Endothelial cell of umbilical vein (primary cell): Measurements from ENCODE around the gene ZNF438. TPM values are rescaled to one million over a fixed set of nuclear protein-coding genes. Genes with fewer than 3 reads are reported as not detected.

Source experiments
- BruUV-seq: library from RNA; stranded (reverse); fragments of 400-500 nt; replicated peaks from 2 replicates; lab custom pipeline; 2021; lab: Mats Ljungman, UMichigan
- CTCF ChIA-PET: fragments of 300-600, 350-600 bp; sonication (Branson Sonifier 250); formaldehyde crosslinking; loops from one replicate; lab custom pipeline; 2021; ENCODE audit warnings: antibody characterized with exemption, inconsistent platforms; lab: Charles Lee
- POLR2A ChIA-PET: fragments of 300-600, 350-600 bp; sonication (Branson Sonifier 250); formaldehyde crosslinking; loops from one replicate; lab custom pipeline; 2021; ENCODE audit warnings: antibody characterized with exemption, inconsistent platforms; lab: Charles Lee
- DNase-seq: peaks from one replicate; pipeline ENCODE4 v3.0.0-alpha.2; 2011; ENCODE audit warnings: low read depth, low spot score
- FAIRE-seq: peaks from 2 replicates; lab custom pipeline; 2011; peaks lifted over from hg19 to GRCh38; lab: Jason Lieb, UNC
- H2AFZ ChIP-seq: 2 replicates; pipeline ENCODE4 v1.6.0; 2012; ENCODE audit warnings: low read depth, low read length, control low read depth, inconsistent platforms
- H3K27ac ChIP-seq: 2 replicates; pipeline ENCODE4 v1.5.1; 2011; ENCODE audit warnings: low read depth, mild to moderate bottlenecking, control low read depth, low read length, moderate library complexity; ENCODE audit not compliant: insufficient read depth
- H3K27me3 ChIP-seq, 2 experiments: 2 replicates each; pipeline versions ENCODE4 v1.6.0 to v1.6.1; 2011; ENCODE audit warnings: low read length in 2 of 2, mixed read lengths in 1 of 2; ENCODE audit not compliant: control insufficient read depth in 2 of 2, insufficient read depth in 2 of 2
- H3K36me3 ChIP-seq, 2 experiments: 2 replicates in 1 of 2; 3 replicates in 1 of 2; pipeline ENCODE4 v1.5.1; 2011; ENCODE audit warnings: low read length in 2 of 2, mild to moderate bottlenecking in 1 of 2, moderate library complexity in 1 of 2; ENCODE audit not compliant: control insufficient read depth in 2 of 2, insufficient read depth in 2 of 2; ENCODE audit errors: extremely low read depth in 1 of 2
- H3K4me1 ChIP-seq: 3 replicates; pipeline ENCODE4 v1.5.1; 2011; ENCODE audit warnings: mild to moderate bottlenecking, low read length; ENCODE audit not compliant: control insufficient read depth, insufficient read depth; ENCODE audit errors: extremely low read depth
- H3K4me2 ChIP-seq: 2 replicates; pipeline ENCODE4 v1.6.1; 2011; ENCODE audit warnings: low read length, control low read depth, mixed read lengths; ENCODE audit not compliant: insufficient read depth
- H3K4me3 ChIP-seq, 3 experiments: fragments of 200-600 bp in 1 of 3; sonication (generic), shearing (Covaris generic) in 1 of 3; replicated peaks in 1 of 3; 2 replicates each; pipeline ENCODE4 v1.5.1; 2011 to 2016; ENCODE audit warnings: control low read depth in 3 of 3, low read length in 3 of 3, mild to moderate bottlenecking in 2 of 3, inconsistent platforms in 1 of 3, low read depth in 1 of 3, moderate library complexity in 1 of 3; ENCODE audit not compliant: insufficient read depth in 1 of 3
- H3K79me2 ChIP-seq: 2 replicates; pipeline ENCODE4 v1.6.0; 2012; ENCODE audit warnings: low read length, inconsistent platforms; ENCODE audit not compliant: control insufficient read depth, insufficient read depth
- H3K9ac ChIP-seq: replicated peaks from 2 replicates; pipeline ENCODE3; 2011; ENCODE audit warnings: low read length, control low read depth; ENCODE audit not compliant: insufficient read depth; ENCODE audit errors: extremely low read depth
- H3K9me1 ChIP-seq: replicated peaks from 3 replicates; pipeline ENCODE4 v1.6.0; 2011; ENCODE audit warnings: mild to moderate bottlenecking, low read length; ENCODE audit not compliant: control insufficient read depth, insufficient read depth; ENCODE audit errors: extremely low read depth
- H3K9me3 ChIP-seq: replicated peaks from 2 replicates; pipeline ENCODE4 v1.5.1; 2012; ENCODE audit warnings: low read length, inconsistent platforms; ENCODE audit not compliant: control insufficient read depth, insufficient read depth
- H4K20me1 ChIP-seq: replicated peaks from 2 replicates; pipeline ENCODE3; 2011; ENCODE audit warnings: mild to moderate bottlenecking, low read length; ENCODE audit not compliant: control insufficient read depth, insufficient read depth; ENCODE audit errors: extremely low read depth
- CTCF ChIP-seq, 2 donors: IDR thresholded peaks; 1 replicate in 1 of 2; 2 replicates in 1 of 2; pipeline ENCODE4 v1.5.1; 2011; ENCODE audit warnings: low read length in 2 of 2, mild to moderate bottlenecking in 2 of 2, moderate library complexity in 2 of 2, control low read depth in 1 of 2, inconsistent platforms in 1 of 2, low read depth in 1 of 2; ENCODE audit not compliant: insufficient read depth in 1 of 2; ENCODE audit errors: extremely low read depth in 1 of 2
- EZH2 ChIP-seq: IDR thresholded peaks from 2 replicates; pipeline ENCODE4 v1.6.1; 2012; ENCODE audit warnings: borderline replicate concordance, low read depth, mild to moderate bottlenecking, moderate library complexity, low read length, inconsistent platforms; ENCODE audit not compliant: severe bottlenecking
- FOS ChIP-seq: IDR thresholded peaks from 2 replicates; pipeline ENCODE4 v1.6.1; 2011; ENCODE audit warnings: mild to moderate bottlenecking, low read length, moderate library complexity, borderline replicate concordance; ENCODE audit not compliant: insufficient read depth
- GATA2 ChIP-seq: IDR thresholded peaks from 2 replicates; pipeline ENCODE4 v1.7.0; 2011; ENCODE audit warnings: low read depth, mild to moderate bottlenecking, moderate library complexity, mixed read lengths, low read length; ENCODE audit not compliant: insufficient read length, insufficient read depth
- JUN ChIP-seq: IDR thresholded peaks from 2 replicates; pipeline ENCODE4 v1.6.1; 2011; ENCODE audit warnings: borderline replicate concordance, low read depth; ENCODE audit not compliant: insufficient read length, insufficient read depth
- POLR2AphosphoS5 ChIP-seq: IDR thresholded peaks from 2 replicates; pipeline ENCODE4 v1.6.1; 2012; ENCODE audit warnings: low read depth, mild to moderate bottlenecking, control low read depth, low read length, moderate library complexity; ENCODE audit not compliant: insufficient read depth
- dilution Hi-C: fragments of 300-500 bp; cut with MboI; formaldehyde crosslinking; loops from one replicate; pipeline ENCODE4 v1.15.0; 2019; ENCODE audit warnings: low sequenced_read_pairs; ENCODE audit not compliant: extremely low pct_ligation_motif_present
- intact Hi-C: fragments of 100-400 bp; cut with micrococcal nuclease; formaldehyde crosslinking; loops from one replicate; pipeline ENCODE4 v1.10.0; 2022
- polyA plus RNA-seq, 4 experiments: library from polyadenylated mRNA; depleted of rRNA in 3 of 4; stranded (reverse) in 3 of 4; unstranded in 1 of 4; fragments of >200 nt; gene quantifications; 2 replicates each; pipeline versions ENCODE4 v1.2.1 to v1.2.3, GENCODE V29; 2011 to 2012; ENCODE audit warnings: missing spikeins in 1 of 4
- total RNA-seq: library from RNA; stranded (reverse); gene quantifications from 2 replicates; pipeline ENCODE4 v1.2.3, GENCODE V29; 2021

Gene ZNF438
- total and polyA plus RNA-seq, 2 donors (not counting 3 experiments of a cell fraction or from before 2014, with no cell fraction given), result 7.2 to 15.1 TPM

GRCh38 chr10:30987463-30987862 lies 44.2 kb downstream of the ZNF438 start:
- Histone ChIP-seq H3K27me3 (no peaks in the 10 kb centered on the region), H3K9ac (no peak overlapping the region), H3K4me3 (no peak overlapping the region), H3K27ac (no peak overlapping the region), H2AFZ (no peak overlapping the region), H3K4me1 (peaks cover 53% of the 10 kb centered on the region), H3K9me1 (no peaks in the 10 kb centered on the region), H3K9me3 (no peaks in the 10 kb centered on the region), H3K4me2 (no peak overlapping the region), H3K36me3 (peaks cover 0 to 2% of the 10 kb centered on the region in 2 experiments), H4K20me1 (no peaks in the 10 kb centered on the region), H3K79me2 (peaks cover 17% of the 10 kb centered on the region)
- intact Hi-C loops, result loop anchor here (1.0 to 2.0 kb wide), 2 partner anchors 17 to 330 kb away; no protein-coding TSS in a partner anchor
- dilution Hi-C loops, result no loop called here
- DNase-seq, result no peak
- ChIA-PET POLR2A (interaction anchor here (0.5 to 0.7 kb wide), 2 partner anchors 11 to 45 kb away, joined by 3 to 9 read pairs; no protein-coding TSS in a partner anchor), CTCF (no interaction called here)
- no peak for FAIRE-seq
- TF ChIP-seq GATA2, result no peak
- no peak for TF ChIP-seq FOS
- TF ChIP-seq POLR2AphosphoS5, result no peak
- no peak for TF ChIP-seq EZH2
- no peak for TF ChIP-seq CTCF (IDR thresholded peaks at IDR 0.05; ENCODE audit: extremely low read depth in 1 of 2, insufficient read depth in 1 of 2, low read depth in 1 of 2, low read length in 2 of 2)
- TF ChIP-seq JUN, result no peak
- BruUV-seq, result no TSS peak
